ENCODE data around the gene MBD1. TPM values are rescaled to one million over a fixed set of nuclear protein-coding genes. Genes with fewer than 3 reads are reported as not detected.
A peak's percentile ranks its signal among the peaks of the same experiment; 100 is the strongest.

The MBD1 gene
- total and polyA plus RNA-seq, 2 of the 13 experiments (the other 11 are each of a cell fraction or from before 2014, with no cell fraction given): 25.5 to 28.6 TPM

DNA sequence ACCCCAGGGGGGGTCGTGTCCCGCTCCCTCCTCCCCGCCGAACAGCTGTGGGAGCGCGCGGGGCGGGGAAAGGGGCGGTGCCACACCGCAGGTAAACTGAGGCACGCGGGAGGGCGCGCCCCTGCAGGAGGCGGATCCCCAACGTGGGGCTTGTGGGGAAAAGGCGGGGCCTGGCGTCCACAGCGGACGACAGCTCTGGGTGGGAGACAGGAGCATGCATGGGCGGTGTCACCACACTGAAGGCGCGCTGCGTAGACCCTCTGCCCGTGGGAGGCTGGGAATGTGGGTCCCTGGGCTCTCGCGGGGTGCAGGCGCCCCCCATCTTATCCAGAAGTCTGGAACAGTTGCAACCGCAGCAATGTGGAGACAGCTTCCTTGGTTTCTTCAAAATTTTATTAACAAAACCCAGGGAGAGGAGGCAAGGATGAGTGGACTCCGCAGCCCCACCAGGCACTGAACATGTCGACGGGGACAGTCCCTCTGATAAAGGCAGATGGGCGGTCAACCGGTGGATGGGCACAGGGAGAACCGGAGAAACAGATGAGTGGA, 723 bp upstream of the MBD1 start:
- no peak for ATAC-seq
- peaks cover 0 to 3% of the 10 kb centered on the region in 2 experiments; a peak in 1 of 5 replicates for H3K27me3 ChIP-seq (ENCODE audit: control insufficient read depth in 1 of 2, insufficient read depth in 2 of 2, low read length in 2 of 2)
- H3K4me1 ChIP-seq (ENCODE audit: insufficient read depth, low read length): peaks cover 33% of the 10 kb centered on the region
- TF ChIP-seq HES4 (CRISPR knock-in tag; IDR thresholded peaks at IDR 0.05; ENCODE audit: borderline replicate concordance) (peak; percentile 70; the same call in 1 of the 2 replicates), CHD2 (IDR thresholded peaks at IDR 0.05; ENCODE audit: low read depth, low read length) (no peak), ZNF446 (CRISPR knock-in tag; IDR thresholded peaks at IDR 0.05) (0 out of 2 replicates have a peak, but pooled peaks have one; percentile 21), RBFOX2 (IDR thresholded peaks at IDR 0.05; ENCODE audit: low read depth, low read length) (peak; percentile 1; the same call in 1 of the 2 replicates), ZSCAN30 (CRISPR knock-in tag; IDR thresholded peaks at IDR 0.05) (no peak), SRY (CRISPR knock-in tag; IDR thresholded peaks at IDR 0.05) (0 out of 2 replicates have a peak, but pooled peaks have one; percentile 14), CBX1 (IDR thresholded peaks at IDR 0.05; ENCODE audit: low read depth) (no peak), ZNF709 (CRISPR knock-in tag; IDR thresholded peaks at IDR 0.05) (peak; percentile 0; the same call in 1 of the 2 replicates), ZNF607 (CRISPR knock-in tag; IDR thresholded peaks at IDR 0.05; ENCODE audit: borderline replicate concordance) (0 out of 2 replicates have a peak, but pooled peaks have one; percentile 70), CCAR2 (optimal IDR thresholded peaks at IDR 0.05; ENCODE audit: low read depth, low read length) (no peak), ZNF337 (CRISPR knock-in tag; IDR thresholded peaks at IDR 0.05; ENCODE audit: borderline replicate concordance, low read depth) (no peak), CENPT (CRISPR knock-in tag; IDR thresholded peaks at IDR 0.05; ENCODE audit: low read depth) (no peak)
- TF ChIP-seq, protein P1, sequence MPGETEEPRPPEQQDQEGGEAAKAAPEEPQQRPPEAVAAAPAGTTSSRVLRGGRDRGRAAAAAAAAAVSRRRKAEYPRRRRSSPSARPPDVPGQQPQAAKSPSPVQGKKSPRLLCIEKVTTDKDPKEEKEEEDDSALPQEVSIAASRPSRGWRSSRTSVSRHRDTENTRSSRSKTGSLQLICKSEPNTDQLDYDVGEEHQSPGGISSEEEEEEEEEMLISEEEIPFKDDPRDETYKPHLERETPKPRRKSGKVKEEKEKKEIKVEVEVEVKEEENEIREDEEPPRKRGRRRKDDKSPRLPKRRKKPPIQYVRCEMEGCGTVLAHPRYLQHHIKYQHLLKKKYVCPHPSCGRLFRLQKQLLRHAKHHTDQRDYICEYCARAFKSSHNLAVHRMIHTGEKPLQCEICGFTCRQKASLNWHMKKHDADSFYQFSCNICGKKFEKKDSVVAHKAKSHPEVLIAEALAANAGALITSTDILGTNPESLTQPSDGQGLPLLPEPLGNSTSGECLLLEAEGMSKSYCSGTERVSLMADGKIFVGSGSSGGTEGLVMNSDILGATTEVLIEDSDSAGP (CRISPR knock-in tag; IDR thresholded peaks at IDR 0.05; ENCODE audit: borderline replicate concordance): 0 out of 2 replicates have a peak, but pooled peaks have one; percentile 10
- TF ChIP-seq, protein P2, sequence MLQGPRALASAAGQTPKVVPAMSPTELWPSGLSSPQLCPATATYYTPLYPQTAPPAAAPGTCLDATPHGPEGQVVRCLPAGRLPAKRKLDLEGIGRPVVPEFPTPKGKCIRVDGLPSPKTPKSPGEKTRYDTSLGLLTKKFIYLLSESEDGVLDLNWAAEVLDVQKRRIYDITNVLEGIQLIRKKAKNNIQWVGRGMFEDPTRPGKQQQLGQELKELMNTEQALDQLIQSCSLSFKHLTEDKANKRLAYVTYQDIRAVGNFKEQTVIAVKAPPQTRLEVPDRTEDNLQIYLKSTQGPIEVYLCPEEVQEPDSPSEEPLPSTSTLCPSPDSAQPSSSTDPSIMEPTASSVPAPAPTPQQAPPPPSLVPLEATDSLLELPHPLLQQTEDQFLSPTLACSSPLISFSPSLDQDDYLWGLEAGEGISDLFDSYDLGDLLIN (CRISPR knock-in tag; IDR thresholded peaks at IDR 0.05; ENCODE audit: borderline replicate concordance): no peak
- TF ChIP-seq, protein P3, sequence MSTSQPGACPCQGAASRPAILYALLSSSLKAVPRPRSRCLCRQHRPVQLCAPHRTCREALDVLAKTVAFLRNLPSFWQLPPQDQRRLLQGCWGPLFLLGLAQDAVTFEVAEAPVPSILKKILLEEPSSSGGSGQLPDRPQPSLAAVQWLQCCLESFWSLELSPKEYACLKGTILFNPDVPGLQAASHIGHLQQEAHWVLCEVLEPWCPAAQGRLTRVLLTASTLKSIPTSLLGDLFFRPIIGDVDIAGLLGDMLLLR (CRISPR knock-in tag; IDR thresholded peaks at IDR 0.05): 0 out of 2 replicates have a peak, but pooled peaks have one; percentile 51

More for the DNA sequence above, 723 bp upstream of the MBD1 start:
- H2AFZ ChIP-seq (ENCODE audit: low read length): no peak overlapping the region
- FAIRE-seq (no peak), DNase-seq (ENCODE audit: low spot score) (no peak)
- intact Hi-C loops (cut with micrococcal nuclease; ENCODE audit: unreplicated experiment) (loop anchor here (1.0 kb wide), 1 partner anchor 16 kb away; the partner anchor contains the start of gene CFAP53), in situ Hi-C loops (cut with HindIII; ENCODE audit: extremely low pct_ligation_motif_present, low pct_unique_long_range_greater_than_20kb) (loop anchor here (10.0 kb wide), 1 partner anchor 143 kb away; no protein-coding TSS in a partner anchor)
- peak overlapping the region; percentile 70 for H3K27ac ChIP-seq (ENCODE audit: extremely low read length, insufficient read depth, low read length)
- peaks cover 9 to 30% of the 10 kb centered on the region in 2 experiments; a peak in 4 of 5 replicates for H3K36me3 ChIP-seq (replicated peaks in 1 of 2; ENCODE audit: control insufficient read depth in 1 of 2, insufficient read depth in 2 of 2, low read length in 2 of 2)
- no TSS peak for BruUV-seq (replicated peaks)
- WGBS (ENCODE audit: low lambda C conversion rate): 81% methylated on average over 34 of the region's 35 CpGs
- no peaks in the 10 kb centered on the region for H4K20me1 ChIP-seq (ENCODE audit: insufficient read depth, low read length)
- peak overlapping the region; percentile 92 for H3K4me2 ChIP-seq (ENCODE audit: low read depth, low read length)
- ChIA-PET POLR2A (interaction anchor here (1.0 to 1.5 kb wide), 8 partner anchors 10 to 111 kb away, joined by 3 to 15 read pairs (median 6); partner anchors contain the start of genes CFAP53 and SKA1), CTCF (ENCODE audit: low intra/inter-chr PET ratio, low total read pairs) (no interaction called here)
- H3K79me2 ChIP-seq (ENCODE audit: insufficient read depth, low read length): peaks cover 30% of the 10 kb centered on the region
- peak overlapping the region; percentile 91 for H3K9ac ChIP-seq (ENCODE audit: insufficient read depth, low read depth, low read length)
- peak overlapping the region; percentile 28 to 100 (median 88); a peak in 4 of 6 replicates for H3K4me3 ChIP-seq (replicated peaks in 1 of 3; ENCODE audit: insufficient read depth in 1 of 3, low read depth in 2 of 3, low read length in 3 of 3)
- H3K9me3 ChIP-seq (ENCODE audit: low read length): no peaks in the 10 kb centered on the region

Data from HepG2 (cell line).